Activated CD4-positive, CD25-positive, alpha-beta regulatory T cell treated with anti-CD3 and anti-CD28 coated beads, Interleukin-2, amount 50 U/mL, for 24 hours (primary cell): ENCODE measurements around the gene PTPRM.
"Not testable (repeated sequence)": the region's sequence is repeated elsewhere in the genome, so short reads cannot be mapped to it uniquely, and the experiment has no call there.

Experiments
- ATAC-seq, 2 donors: fragments of 150-1000 bp; cut with Tn5 transposase; one replicate each; pipeline ENCODE4 v1.10.0; 2021; ENCODE audit warnings: mild to moderate bottlenecking in 1 of 2, moderate library complexity in 1 of 2

Gene PTPRM

DNA sequence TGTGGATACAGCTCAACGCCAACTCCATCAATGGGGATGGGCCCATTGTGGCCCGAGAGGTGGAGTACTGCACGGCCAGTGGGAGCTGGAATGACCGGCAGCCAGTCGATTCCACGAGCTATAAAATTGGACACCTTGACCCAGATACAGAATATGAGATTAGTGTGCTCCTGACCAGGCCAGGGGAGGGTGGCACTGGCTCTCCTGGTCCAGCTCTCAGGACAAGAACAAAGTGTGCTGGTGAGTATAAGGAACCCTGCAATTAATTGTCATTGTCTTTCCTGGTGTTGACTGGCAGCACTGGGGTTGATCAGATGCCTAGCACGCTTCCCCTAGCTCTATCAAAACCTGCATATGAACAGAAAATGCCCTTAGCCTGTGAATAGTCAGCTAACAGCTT is 388.1 kb downstream of the PTPRM start:
- ATAC-seq = no peak

DNA sequence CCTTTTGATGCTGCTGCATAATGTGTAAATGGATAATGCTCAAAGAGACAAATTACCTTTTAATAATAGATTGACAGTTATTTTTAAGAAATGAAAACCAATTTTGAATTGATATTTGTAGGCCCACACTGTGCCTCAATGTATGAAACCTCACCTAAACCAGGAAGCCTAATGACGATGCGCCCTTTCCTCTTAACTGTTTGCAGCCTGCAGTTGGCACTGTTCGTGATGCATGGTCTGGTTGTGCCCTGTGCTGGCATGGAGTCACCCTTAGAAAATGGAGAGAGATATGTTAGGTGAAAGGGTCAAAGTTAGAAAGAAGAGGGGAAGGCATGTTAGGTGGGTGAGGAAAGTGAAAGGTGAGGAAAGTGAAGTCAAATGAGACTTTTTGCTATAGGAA is 390.2 kb downstream of the PTPRM start:
- no peak for ATAC-seq

DNA sequence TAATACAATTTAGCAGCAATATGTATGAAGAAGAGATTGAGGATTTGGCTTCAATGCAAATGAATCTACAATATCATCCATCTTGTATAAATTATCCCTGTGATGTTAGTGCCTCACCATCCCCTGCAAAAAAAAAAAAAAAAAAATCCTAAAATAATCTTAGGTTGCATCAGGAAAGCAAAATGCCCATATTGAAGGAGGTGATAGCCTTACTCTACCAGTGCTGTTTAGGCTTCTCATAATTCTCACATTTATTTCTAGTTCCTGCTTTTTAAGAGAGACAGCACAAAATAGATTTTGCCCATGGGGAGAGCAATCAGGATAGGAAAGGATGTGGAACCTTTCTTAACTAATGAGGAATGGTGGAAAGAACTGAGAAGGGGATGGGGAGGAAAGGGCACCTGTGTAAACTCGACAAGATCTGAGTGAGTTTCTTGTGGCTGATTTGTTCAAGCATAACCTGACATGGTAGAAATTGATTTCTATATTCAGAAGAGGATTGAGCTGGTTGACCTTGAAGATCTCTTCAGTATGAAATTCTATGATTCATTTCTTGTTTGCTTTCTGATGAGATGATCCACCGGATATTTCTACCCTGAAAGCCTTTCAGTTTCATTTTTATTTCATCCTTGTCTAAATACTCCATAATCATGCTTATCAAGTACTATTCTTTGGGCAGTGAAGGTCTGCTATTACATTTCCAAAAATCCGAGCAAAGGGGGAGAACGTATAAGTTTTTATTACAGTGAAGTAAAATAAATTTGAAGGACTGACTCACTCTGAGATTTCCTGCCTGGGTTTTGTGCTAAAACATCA is 391.2 kb downstream of the PTPRM start:
- ATAC-seq = peak; percentile 59 to 60

DNA sequence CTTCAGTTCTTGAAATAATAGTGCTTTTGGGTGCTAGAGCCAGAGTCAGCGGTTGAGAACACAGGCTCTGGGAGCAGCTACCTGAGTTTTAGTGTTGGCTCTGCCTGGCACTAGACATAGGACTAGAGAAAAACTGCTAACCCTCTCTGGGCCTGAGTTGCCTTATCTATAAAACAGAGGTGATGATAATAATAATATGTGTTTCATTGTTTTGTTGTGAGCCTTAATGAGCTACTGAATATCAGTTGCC is 391.7 kb downstream of the PTPRM start:
- no peak for ATAC-seq

DNA sequence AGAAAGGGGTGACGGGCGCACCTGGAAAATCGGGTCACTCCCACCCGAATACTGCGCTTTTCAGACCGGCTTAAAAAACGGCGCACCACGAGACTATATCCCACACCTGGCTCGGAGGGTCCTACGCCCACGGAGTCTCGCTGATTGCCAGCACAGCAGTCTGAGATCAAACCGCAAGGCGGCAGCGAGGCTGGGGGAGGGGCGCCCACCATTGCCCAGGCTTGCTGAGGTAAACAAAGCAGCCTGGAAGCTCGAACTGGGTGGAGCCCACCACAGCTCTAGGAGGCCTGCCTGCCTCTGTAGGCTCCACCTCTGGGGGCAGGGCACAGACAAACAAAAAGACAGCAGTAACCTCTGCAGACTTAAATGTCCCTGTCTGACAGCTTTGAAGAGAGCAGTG is 399.6 kb downstream of the PTPRM start:
- not testable (repeated sequence) for ATAC-seq

DNA sequence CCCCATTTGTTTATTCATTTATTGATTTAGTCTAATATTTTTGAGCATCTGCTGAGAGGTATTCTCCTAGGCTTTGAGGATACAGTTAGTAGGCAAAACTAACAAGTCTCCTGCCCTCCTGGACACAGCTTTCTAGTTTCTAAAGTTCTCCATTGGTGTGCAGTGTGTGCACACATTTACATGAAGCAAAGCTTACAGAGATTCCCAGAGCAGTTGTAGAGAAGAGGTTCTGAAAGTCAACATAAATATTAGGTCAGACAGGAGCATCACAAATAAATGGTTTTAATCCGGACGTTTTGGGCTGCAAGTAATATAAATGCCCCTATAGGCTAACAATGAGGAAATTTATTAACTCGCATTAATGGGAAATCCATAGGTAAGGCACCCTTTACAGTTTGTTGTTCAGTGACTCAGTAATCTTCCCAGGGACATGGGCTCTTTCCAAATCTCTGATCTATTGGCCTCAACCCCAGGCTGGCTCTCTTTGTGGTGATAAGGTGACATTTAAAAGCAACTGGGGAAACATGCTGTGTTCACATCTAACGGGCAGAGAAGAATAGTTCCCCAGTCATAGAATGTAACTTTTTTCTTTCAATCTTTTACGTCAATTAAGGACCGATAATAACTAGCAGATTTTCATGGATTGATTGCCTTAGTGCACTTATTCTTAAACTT is 407.2 kb downstream of the PTPRM start:
- no peak for ATAC-seq

DNA sequence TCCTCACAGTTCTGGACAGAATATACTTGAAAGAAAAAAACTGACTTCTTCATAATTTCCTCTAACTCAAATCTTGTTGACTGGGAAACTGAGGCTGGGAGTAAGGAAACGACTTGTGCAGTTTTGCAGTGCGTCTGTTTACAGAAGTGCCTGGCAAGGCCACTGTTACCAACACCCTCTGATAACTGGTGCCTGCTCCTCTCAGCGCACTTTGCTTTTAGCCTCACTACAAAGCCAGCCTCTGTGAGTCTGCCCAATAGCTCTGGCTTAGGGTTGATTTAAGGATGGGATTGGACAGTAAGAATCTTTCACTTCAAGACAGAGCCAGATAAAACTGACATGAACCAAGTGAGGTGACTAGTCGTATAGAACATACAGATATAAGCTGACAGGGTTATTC is 410.8 kb downstream of the PTPRM start:
- no peak for ATAC-seq

DNA sequence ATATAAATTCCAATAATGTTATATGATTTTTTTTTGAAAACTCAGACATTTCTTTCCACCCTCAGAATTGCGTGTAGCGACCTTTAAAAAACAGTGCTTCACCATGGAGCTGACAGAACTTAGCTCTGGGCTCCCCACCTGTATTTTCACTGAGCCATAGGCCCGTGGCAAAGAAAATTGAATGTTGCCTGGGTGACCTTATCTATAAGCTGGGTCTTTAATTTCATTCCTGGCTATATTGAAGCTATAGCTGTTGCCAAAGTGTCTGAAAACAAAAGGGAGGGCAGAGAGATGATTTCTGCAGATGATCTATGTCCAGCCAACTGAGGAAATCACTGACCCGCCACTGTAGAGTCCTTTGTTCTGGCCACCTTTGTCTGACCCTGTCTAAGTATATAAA is 411.7 kb downstream of the PTPRM start:
- no peak for ATAC-seq

DNA sequence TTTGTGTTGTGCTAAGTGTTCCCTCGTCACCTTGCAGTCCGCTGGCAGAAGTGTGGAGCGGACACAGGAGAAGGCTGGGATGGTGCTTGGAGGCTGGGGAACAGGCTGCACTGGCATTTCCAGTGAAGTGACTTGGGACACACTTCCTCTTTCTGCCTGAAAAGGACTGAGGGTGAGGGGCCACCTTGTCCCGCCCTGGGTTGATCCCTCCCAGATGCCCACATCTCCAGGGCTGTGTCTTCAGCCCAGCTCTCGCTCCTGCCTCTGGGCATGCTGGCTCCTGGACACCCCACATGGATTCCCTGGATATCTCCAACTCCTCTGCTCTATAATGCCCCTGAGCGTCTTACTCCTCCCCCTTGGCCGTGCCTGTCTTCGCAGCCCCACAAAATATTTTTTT is 412.6 kb downstream of the PTPRM start:
- ATAC-seq = no peak

DNA sequence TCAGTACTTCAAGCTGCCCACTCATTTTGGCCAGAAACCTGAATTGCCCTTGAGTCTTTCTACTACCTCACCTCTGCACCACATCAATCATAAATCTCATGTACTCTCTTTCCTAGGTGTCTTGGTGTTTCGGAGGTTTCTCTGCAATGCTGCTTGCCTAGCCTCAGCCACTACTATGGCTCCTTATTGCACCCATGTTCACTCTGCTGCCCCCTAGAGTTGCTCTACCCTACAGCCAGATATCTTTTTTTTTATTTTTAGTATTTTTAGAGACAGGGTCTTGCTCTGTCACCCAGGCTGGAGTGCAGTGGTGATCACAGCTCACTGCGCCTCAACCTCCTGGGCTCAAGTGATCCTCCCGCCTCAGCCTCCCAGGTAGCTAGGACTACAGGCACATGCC is 413.0 kb downstream of the PTPRM start:
- no peak for ATAC-seq

DNA sequence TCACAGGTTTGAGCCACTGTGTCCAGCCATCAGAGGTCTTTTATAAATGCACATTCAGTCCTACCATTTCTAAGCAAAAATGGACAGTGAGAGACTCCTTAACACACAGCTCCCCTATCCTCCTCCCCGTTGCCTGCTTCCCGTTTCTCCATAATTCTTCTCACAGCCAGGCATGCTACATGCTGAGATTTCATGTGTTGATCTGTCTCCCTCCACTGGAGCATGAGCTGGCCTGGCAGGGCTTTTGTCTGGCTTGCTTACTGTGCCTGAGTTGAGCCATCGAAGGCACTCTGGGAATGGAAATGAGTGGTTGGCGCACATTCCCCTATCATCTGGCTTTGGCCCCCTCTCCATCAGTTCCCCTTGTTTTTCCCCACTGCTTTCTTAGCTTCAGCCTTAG is 413.5 kb downstream of the PTPRM start:
- ATAC-seq = no peak

DNA sequence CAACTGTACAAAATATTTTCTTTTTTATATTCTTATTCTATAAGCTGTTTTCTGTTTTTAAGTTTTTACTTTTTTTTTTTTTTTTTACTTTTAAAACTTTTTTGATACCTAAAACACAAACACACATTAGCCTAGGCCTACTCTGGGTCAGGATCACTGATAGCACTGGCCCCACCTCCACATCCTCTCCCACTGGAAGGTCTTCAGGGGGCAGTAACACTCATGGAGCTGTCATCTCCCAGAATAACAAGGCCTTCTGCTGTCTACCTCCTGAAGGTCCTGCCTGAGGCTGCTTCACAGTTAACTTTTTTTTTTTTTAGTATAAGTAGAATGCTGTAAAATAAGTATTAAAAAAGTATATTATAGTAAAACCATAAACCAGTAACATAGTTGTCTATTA is 415.1 kb downstream of the PTPRM start:
- no peak for ATAC-seq

DNA sequence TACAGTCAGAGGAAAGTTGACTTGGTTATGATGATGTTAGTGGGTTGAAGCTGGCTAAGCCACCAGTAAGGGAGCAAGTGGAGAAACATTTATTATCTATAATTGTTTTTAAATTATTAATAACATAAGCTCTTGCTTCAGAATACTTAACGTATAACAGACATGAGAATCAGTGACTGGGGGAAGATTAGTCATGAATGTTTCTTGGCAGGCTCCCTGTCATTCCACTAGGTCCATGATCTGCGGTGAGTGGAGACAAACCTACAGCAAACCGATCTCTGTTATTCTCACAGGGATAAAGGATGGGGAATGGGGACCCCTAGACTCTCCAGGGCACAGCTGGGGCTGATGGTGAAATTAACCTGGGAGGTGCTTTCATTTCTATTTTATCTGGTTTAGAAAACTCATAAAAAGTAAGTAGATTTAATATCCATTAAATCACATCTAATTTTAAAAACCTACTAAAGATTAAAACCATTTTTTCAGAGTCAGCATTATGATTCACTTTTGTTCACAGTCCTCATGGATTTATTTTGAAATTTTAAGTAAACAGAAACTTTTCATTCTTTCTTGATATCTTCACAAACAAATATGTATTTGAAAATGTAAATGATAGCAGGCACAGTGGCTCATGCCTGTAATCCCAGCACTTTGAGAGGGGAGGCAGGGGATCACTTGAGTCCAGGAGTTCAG is 420.3 kb downstream of the PTPRM start:
- no peak for ATAC-seq

DNA sequence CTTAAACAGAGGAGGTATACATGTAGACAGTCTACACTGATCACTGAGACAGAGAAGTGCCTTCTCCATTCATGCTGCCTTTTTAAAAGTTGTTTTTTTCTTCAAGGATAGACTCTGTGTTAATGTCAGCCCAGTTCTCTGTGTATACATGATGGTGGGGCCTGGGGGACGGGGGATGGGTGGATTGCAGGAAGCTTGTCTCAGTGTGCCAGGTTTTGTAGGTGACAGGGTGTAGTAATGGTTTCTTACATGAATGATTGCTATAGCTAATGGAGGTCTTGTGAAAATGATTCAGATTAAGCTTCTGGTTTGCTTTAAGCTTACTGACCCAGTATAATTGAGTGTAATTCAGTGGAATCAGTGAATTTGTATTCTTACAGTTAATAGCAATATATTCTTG is 423.6 kb downstream of the PTPRM start:
- ATAC-seq = no peak

DNA sequence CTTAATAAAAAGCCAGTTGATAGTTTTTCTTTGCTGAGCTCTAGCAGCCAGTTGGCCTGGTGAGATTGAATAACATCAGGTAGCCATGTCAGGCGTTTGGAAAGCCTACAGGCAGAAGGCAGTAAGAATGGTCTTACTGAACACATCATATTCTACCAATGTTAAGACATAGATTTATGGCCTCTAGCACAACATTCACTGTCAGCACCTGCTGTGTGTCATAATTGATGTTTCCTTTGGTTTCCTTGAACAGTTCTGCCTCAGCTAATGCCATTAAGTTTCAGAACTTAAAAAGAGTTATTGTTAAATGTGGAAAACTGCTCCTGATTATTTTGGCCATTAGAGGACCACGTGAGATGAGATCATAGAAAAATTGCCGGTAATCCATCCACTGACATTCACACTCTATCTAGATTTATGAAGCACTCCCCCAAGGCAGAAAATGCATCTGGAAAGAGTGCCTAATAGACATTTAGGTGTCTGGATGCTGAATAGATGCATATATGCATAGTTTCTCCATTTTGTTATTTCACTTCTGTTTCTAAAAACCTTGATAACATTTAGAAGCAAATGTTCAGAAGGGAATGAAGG is 434.7 kb downstream of the PTPRM start:
- ATAC-seq = no peak

DNA sequence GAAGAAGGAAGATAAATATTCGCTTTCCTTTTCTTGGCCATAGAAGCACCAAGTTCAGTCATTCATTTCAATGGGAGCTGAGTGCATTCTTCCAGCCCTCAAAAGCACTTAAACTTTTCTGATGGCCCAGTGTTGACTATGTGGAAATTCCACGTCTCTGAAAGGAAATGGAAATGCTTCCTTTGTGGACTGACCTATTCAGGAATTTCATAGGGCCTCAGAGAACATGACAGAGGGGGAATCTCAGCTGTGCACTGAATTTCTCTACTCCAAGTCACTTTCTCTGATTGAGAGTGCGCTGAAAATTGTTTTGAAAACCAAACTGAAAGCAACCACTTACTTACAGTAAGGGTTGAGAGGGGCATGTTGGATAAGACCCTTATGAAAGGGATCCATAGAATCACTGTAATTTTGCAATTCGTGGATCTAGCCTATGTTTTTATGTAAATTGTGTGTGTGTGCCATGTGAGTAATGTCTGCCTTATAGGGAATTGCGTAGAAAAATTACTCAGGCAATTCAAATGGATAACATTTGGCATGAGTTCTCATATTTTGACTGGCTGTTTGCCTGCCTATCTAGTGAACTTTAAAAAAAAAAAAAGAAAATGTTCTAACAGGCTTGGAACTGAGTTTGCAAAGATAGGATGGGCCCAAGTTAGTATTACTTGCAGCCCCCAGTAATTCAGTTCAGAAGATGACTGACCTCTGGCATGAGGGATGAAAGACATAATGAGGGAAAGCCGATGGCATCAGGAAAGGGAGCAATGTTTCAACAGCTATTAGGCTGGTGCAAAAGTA is 437.0 kb downstream of the PTPRM start:
- ATAC-seq = no peak

DNA sequence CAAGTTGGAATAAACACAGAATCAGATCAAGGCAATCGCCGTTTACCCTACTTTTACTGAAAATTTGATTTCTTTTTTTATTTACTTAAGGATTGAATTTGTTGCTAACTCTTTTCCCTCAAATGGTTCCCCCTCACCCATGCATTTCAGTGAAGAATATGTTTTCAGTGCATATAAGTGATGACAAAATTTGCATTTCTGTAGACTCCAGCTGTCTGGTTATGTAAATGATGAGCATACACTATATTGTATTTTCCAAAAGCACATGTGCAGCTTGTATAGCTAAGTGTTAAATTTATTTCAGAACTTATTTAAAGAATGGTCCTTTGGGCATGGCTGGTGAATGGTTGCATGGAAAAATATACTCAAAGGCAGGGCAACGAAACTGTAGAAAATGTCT is 437.7 kb downstream of the PTPRM start:
- no peak for ATAC-seq

DNA sequence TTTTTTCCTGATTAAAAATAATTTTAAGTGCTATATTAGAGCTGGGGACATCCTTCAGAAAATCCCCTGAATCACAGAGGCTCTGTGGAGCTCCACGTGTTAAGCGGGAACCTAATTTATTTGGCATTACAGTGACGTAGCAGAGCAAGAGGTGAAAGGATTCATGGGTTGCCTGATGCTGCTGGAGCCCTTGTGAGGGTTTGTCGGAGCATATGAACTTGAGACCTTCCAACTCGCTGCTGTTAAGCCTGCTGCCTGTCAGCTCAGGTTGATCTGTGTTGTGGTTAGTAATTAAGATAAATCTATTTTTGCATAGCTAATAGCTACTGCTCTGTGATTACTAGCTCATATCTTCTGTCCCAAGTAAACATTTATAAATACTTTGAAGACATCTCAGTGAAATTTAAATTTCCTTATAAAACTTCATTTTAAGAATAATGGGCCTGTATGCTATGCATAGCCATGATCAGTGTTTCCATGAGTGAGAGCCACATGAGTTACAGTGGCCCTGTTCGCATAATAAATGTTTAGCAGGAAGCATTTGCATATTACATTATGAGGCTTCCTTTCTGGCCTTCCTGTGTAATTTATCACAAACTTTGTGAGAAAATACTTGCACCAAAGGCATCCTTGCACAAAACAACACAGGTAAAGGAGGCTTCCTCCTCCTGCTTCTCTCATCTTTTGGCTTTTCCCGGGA is 438.9 kb downstream of the PTPRM start:
- ATAC-seq = no peak

DNA sequence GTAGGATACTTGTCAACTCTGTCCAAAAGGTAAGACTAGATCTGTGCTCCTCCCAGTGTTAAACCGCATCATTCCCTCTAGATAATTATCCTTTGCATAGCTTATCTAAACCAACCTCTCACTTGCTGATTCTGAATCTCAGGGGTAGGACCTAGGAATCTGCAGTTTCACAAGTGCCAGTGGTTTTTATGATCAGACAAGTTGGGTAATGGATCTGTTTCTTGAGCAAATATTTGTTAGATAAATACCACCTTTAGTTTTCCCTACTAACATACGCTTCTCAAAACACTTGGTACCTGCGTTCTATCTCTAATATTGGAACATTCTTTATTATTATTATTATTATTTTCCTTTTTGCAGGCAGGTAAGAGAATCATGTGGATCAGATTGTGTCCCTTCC is 439.9 kb downstream of the PTPRM start:
- ATAC-seq = no peak

DNA sequence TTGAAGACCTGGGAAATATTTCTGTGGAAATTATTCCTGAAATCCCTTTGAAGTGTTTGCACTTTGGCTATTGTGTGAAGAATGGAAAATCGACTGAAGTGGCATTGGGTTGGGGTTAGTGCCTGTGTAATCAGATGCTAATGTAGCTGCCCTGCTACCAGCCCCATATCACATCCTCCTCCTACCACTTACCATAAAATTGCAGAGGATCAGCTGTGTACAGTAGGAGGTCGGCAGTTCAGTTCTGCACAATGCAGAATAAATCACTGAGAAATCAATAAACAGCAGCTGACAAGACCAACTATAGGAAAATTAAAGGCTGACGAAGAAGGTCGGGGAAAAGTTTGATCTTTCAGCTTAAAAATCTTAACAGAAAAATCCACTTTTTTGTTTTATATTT is 440.9 kb downstream of the PTPRM start:
- ATAC-seq = no peak

DNA sequence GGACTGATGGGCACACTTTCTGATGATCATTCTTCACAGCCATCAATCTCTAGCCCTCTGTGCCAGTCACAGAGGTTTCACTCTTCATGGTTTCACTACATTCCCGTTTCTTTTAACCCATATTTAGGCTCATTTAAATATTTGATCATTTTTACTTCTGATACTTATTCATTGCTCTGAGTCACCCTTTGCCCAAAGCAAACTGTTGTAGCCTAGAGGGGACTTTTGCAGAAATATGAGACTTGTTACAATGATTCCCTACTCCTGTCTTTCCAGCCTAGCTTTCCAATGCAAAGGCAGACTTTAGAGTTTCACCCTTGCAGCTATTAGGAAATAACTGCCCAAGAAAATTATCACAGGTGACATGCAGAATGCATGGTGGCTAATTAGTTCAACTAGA is 444.2 kb downstream of the PTPRM start:
- ATAC-seq = no peak

DNA sequence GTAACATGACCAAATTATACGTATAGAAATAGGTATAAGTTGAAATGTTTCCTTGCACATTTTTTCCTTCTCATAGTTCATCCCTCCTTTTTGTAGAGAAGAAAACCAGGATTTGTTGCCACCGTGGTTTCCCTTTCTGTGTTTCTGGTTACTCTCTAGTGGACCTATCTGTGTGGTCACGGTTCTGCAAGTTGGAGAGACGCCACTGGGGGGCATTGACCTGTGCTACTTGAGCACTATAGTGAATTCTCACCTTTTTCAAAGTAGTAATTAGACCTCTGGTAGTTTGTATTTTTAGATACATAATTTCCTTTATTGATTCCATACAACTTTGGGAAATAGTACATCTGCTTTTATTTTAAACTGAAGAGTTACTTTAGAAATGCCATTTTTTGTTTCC is 444.8 kb downstream of the PTPRM start:
- ATAC-seq = no peak
